Neural crest cell (in vitro differentiated cells): ENCODE results near the gene CBX3. TPM values are rescaled to one million over a fixed set of nuclear protein-coding genes. Genes with fewer than 3 reads are reported as not detected.

ENCODE experiments used
- DNase-seq: peaks from one replicate; pipeline ENCODE4 v3.0.0; 2021; ENCODE audit warnings: low read depth, mixed read lengths, low spot score
- H3K27ac Mint-ChIP-seq: one replicate; pipeline ENCODE4 v1.8.0; 2021; ENCODE audit warnings: mild to moderate bottlenecking, mixed read lengths; ENCODE audit not compliant: unreplicated experiment
- H3K27me3 Mint-ChIP-seq: 2 replicates; pipeline ENCODE4 v1.8.0; 2021; ENCODE audit warnings: low read depth, mild to moderate bottlenecking, mixed read lengths
- H3K36me3 Mint-ChIP-seq: 2 replicates; pipeline ENCODE4 v1.8.0; 2021; ENCODE audit warnings: low read depth, mild to moderate bottlenecking, mixed read lengths
- H3K4me1 Mint-ChIP-seq: 2 replicates; pipeline ENCODE4 v1.8.0; 2021; ENCODE audit warnings: mixed read lengths
- H3K4me3 Mint-ChIP-seq: one replicate; pipeline ENCODE4 v1.8.0; 2021; ENCODE audit warnings: mild to moderate bottlenecking, mixed read lengths
- H3K9me3 Mint-ChIP-seq: 2 replicates; pipeline ENCODE4 v1.8.0; 2021; ENCODE audit warnings: mixed read lengths
- total RNA-seq: library from RNA; stranded (reverse); gene quantifications from 2 replicates; pipeline ENCODE4 v1.2.1, GENCODE V29; 2021
- TF ChIP-seq, protein P1 (sequence below): fragments of 200-600 bp; sonication (generic); conservative IDR thresholded peaks from 2 replicates; pipeline ENCODE4 v1.5.0; 2021; ENCODE audit warnings: antibody characterized with exemption, mild to moderate bottlenecking

The CBX3 gene
- total RNA-seq, 1 donor from 2014 or later, result 293 TPM

GRCh38 chr7:26213807-26214515 is 12.4 kb downstream of the CBX3 start:
- peaks cover 18% of the 10 kb centered on the region for H3K36me3 Mint-ChIP-seq
- TF ChIP-seq, protein P1, sequence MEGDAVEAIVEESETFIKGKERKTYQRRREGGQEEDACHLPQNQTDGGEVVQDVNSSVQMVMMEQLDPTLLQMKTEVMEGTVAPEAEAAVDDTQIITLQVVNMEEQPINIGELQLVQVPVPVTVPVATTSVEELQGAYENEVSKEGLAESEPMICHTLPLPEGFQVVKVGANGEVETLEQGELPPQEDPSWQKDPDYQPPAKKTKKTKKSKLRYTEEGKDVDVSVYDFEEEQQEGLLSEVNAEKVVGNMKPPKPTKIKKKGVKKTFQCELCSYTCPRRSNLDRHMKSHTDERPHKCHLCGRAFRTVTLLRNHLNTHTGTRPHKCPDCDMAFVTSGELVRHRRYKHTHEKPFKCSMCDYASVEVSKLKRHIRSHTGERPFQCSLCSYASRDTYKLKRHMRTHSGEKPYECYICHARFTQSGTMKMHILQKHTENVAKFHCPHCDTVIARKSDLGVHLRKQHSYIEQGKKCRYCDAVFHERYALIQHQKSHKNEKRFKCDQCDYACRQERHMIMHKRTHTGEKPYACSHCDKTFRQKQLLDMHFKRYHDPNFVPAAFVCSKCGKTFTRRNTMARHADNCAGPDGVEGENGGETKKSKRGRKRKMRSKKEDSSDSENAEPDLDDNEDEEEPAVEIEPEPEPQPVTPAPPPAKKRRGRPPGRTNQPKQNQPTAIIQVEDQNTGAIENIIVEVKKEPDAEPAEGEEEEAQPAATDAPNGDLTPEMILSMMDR, result no peak
- H3K9me3 Mint-ChIP-seq, result no peaks in the 10 kb centered on the region
- DNase-seq, result no peak
- no peak overlapping the region for H3K4me3 Mint-ChIP-seq
- no peaks in the 10 kb centered on the region for H3K27me3 Mint-ChIP-seq
- H3K4me1 Mint-ChIP-seq, result peaks cover 22% of the 10 kb centered on the region
- no peak overlapping the region for H3K27ac Mint-ChIP-seq

DNA sequence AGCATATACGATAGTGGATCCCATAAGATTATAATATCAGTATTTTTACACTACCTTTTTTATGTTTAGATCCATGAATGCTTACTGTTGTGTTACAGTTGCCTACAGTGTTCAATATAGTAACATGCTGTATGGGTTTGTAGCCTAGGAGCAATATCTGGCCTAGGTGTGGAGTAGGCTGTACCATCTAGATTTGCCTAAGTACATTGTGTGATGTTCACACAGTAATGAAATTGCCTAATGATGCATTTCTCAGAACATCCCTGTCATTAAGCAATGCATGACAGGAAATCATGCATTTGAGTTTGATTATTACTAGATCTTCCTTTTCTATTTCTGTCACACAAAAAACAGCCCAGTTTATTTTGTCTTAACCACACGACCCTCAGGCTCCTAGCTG is 14.5 kb downstream of the CBX3 start:
- H3K9me3 Mint-ChIP-seq, result no peaks in the 10 kb centered on the region
- no peak overlapping the region for H3K27ac Mint-ChIP-seq
- TF ChIP-seq, protein P1, result no peak
- peaks cover 8% of the 10 kb centered on the region for H3K4me1 Mint-ChIP-seq
- no peaks in the 10 kb centered on the region for H3K27me3 Mint-ChIP-seq
- peaks cover 9% of the 10 kb centered on the region for H3K36me3 Mint-ChIP-seq
- no peak for DNase-seq
- no peak overlapping the region for H3K4me3 Mint-ChIP-seq

DNA sequence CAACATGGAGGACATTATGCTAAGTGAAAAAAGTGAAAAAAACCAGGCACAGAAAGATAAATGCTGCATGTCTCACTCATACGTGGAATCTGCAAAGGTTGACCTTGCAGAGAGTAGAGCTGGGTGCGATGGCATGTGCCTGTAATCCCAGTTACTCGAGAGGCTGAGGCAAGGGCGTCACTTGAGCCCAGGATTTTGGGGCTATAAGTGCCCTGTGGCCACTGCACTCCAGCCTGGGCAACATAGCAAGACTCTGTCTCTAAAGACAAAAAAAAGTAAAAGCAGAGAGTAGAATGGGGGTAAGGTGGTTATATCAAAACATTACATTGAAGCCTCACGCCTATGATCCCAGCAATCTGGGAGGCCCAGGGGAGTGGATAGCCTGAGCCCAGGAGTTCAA is 22.8 kb downstream of the CBX3 start:
- Mint-ChIP-seq H3K36me3 (no peaks in the 10 kb centered on the region), H3K27ac (no peak overlapping the region), H3K4me3 (no peak overlapping the region), H3K27me3 (no peaks in the 10 kb centered on the region), H3K9me3 (no peaks in the 10 kb centered on the region), H3K4me1 (no peaks in the 10 kb centered on the region)
- no peak for DNase-seq
- TF ChIP-seq, protein P1, result no peak

DNA sequence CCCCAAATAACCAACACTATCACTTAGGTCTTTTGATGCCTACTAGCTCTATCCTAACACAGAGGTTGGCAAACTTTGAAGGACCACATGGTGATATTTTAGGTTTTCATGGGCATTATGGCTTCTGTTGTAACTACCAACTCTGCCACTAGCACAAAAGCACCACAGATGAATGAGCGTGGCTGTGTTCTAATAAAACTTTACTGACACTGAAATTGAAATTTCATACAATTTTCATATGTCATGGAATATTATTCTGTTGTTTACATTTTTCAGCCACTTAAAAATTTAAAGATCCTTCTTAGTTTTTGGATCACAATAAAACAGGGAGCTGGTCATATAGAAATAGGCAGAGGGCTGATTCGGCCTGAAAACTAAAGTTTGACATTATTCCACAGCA is 26.4 kb downstream of the CBX3 start:
- TF ChIP-seq, protein P1, result no peak
- Mint-ChIP-seq H3K9me3 (no peaks in the 10 kb centered on the region), H3K27ac (no peak overlapping the region), H3K36me3 (no peaks in the 10 kb centered on the region), H3K4me1 (peaks cover 4% of the 10 kb centered on the region), H3K4me3 (no peak overlapping the region), H3K27me3 (no peaks in the 10 kb centered on the region)
- DNase-seq, result no peak

DNA sequence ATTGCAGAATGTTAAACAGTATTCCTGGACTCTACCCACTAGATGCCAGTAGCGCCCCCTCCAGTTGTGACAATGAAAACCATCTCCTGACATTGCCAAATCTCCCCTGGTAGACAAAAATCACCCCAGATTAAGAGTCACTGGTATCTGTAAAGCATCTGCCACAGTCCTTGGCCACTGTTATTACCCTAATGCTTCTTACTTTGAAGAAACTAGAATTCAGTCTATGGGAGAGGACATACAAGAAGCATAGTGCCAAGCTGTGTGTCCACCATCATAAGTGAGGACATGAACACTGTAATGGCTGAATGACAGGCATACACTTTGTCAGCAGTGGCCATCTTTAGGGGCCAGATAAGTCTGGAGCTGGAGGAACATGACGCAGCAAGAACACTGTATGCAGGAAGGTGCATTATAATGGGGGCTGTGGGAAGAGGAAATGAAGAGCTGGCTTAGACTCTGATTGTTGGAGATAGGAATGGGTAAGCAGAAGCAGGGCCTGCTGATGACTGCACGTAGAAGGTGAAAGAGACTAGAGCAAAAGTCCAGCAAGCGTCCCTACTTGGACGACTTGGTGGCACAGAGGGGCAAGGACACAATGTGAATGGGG is 32.5 kb downstream of the CBX3 start:
- no peaks in the 10 kb centered on the region for H3K36me3 Mint-ChIP-seq
- peaks cover 4% of the 10 kb centered on the region for H3K4me1 Mint-ChIP-seq
- TF ChIP-seq, protein P1, result no peak
- H3K27ac Mint-ChIP-seq, result no peak overlapping the region
- no peaks in the 10 kb centered on the region for H3K9me3 Mint-ChIP-seq
- no peaks in the 10 kb centered on the region for H3K27me3 Mint-ChIP-seq
- DNase-seq, result no peak
- H3K4me3 Mint-ChIP-seq, result no peak overlapping the region
